GM21367 (cell line): ENCODE results near the gene MAN1C1.

Source experiments
- ATAC-seq: cut with Tn5 transposase; IDR thresholded peaks from one replicate; pipeline ENCODE4 v1.9.1; 2021; ENCODE audit not compliant: unreplicated experiment

Gene MAN1C1

DNA sequence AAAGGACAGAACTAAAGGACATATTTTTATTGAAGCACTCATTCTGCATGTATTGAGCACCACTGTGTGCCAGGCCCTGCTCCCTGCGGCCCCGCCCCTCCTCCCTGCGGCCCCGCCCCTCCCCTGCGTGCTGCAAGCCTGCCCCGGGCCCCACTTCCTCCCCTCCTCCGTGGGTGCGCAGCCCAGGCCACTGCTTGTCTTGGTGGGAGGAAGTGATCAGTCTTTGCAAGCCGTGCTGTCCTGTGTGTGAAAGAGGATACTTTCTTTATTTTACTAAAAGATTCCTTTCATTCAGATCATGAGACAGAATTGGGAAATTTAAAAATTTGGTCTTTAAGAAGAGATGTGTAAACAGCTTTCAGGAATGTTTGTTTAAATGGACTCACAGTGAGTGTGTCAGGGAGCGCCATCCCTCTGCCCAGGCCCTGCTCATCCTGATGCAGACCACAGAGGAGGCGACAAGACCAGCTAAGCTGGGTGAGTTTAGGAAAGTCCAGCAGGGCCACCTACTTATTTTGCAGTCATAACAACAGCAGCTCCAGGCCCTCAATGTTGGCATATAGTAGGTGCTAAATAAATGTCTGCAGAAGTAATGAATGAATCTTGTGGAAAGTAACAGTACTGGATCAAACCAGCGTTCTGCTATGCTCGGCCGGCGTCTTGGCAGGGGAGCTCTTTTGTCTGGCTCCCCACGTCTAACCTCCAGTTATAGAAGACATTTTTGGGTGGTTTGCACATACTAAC lies 95.1 kb downstream of the MAN1C1 start:
- ATAC-seq, result no peak

DNA sequence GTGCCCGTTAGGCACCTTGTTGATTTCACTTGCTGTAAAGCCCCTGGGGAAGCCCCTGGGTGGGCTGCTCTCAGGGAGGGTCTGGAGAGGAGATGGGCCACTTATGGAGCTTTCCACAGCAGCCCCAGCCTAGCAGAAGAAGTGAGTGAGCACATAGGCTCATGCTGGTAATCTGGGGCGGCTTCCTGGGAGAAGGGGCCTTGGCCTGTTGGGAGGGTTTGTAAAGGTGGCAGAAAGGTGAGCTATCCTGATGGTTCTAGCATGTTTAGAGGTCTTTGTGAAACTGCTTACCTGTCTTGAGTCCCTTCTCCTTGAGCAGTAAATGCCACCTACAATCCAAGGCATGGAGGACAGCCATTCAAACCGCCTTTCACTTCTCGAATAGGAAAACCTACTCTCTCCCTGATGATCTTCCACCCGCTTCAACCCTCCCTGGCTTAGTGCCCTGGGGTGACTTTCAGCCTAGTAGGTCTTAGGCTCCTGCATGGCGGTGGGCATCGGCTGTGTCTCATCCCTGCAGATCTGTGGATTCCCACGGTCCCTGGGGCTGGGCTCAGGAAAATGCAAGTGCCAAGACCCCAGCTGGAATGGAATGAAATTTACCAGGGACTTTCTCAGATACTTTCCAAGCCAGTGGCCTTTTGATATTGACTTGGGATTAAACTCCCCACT lies 95.8 kb downstream of the MAN1C1 start:
- ATAC-seq, result no peak

DNA sequence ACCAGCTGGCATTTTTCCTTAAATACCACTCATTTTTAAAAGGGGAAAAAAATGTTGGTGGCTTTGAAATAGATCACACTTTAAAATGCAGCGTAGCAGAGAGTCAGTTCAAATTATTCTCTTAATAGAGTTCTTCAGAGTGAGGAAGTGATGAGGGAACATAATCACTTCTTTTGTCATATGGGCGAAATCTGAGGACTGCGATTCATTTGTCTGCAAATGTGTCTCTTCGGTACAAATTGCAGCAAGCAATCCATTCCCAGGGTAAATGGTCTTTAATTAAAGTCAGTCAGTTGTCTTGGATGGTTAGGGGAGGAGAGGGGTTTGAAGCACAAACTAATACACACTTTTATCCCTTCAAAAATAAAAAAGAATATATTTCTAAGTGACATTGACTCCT lies 97.4 kb downstream of the MAN1C1 start:
- ATAC-seq, result no peak

DNA sequence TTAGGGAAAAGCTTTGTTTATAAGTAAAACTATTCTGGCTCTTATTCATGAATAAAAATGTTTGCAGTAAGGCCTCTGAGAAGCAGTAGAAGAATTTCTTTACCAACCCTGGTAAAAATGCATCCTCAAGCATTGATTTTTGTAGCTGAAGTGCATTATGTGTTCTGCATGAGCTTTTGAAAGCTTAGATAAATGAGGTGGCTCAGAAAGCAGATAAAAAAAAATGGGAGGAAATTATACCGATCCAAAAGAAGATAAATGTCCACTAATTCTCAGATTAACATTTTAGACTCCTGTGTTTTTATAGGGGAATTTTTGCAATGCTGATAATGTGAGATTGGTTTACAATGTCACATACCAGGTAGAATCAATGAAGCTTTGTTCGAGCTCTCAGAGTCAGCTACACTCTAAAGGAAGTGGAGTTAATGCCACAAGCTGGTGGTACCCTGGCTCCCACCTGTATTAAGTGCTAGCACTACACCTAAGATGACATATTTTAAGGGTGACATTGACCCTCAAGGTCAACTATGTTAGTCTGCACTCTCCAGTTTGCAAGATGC lies 97.9 kb downstream of the MAN1C1 start:
- ATAC-seq, result no peak

DNA sequence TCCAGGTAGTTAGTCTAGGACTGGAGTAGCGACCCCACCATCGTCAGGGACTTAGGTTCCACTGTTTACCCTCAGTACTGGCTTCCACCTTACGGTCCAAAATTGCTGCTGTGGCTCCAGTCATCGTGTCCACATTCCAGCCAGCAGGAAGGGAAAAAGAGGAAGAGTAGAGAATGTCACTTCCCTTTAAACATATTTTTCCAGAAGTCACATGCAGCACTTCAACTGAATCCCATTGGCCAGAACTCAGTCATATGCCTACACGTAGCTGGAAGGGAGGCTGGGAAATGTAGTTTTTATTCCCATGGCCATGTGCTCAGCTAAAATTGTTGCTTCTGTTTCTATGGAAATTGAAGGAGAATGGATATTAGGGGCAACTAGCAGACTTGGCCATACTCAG lies 99.3 kb downstream of the MAN1C1 start:
- no peak for ATAC-seq

DNA sequence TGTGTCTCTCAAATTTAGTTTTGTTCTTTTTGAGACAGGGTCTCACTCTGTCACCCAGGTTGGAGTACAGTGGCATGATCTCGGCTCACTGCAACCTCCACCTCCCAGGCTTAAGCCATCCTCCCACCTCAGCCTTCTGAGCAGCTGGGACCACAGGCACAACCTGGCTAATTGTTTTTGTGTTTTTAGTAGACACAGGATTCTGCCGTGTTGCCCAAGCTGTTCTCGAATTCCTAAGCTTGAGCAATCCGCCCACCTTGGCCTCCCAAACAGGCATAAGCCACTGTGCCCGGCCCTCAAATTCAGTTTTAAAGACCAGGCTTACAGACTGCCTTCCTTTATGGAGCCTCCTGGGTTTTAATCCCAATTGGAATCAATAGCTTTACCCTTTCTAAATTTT lies 99.7 kb downstream of the MAN1C1 start:
- no peak for ATAC-seq

DNA sequence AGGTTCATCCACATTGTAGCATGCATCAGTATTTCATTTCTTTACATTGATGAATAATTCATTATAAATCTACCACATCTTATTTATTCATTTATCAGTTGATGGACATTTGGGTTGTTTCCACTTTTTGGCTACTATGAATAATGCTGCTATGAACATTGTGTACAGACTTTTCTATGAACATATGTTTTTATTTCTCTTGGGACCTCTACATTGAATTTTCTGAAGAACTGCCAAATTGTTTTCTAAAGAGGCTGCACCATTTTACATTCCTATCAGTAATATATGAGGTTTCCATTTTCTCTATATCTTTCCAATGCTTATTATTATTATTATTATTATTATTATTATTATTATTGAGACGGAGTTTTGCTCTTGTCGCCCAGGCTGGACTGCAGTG lies 102.1 kb downstream of the MAN1C1 start:
- ATAC-seq, result no peak

DNA sequence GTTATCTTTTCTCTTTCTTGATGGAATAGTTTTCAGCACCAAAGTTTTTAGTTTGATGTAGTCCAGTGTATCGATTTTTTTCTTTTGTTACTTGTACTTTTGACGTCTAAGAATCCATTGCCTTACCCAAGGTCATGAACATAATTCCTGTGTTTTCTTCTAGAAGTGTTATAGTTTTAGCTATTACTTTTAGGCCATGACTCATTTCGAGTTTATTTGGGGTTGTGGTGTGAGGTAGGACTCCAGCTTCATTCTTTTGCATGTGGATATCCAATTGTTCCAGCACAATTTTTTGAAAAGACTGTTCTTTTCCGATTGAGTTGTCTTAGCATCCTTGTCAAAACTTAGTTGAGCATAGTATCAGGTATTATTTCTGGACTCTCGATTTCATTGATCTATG lies 104.0 kb downstream of the MAN1C1 start:
- no peak for ATAC-seq

DNA sequence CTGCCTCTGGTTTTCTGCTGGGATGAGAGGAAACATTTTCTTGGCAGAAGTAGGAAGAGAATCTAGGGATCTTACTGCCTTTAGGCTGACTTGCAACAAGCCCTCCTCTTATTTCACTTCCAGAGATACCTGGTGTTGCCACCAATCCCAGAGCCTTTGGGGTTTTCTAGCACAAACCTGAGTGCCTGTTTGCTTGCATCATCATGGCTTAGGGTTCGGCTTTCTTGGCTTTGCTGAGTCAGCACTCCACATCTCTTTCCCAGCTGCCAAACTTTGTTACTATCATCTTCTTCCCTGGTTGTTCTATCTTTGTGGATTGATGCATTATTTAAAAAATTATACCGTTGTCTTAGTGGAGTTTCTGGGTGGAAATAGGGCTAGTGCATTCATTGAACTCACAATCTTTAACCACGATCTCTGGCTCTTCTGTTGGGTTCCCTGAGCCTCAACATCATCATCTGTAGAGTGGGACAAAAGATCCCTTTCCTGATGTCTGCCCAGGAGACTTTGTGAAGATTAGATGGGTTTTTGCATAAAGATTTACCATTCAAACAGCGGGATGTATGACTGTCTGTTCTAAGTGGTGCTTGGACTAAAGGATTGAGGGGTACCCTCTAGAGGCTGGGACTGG lies 106.8 kb downstream of the MAN1C1 start:
- ATAC-seq, result no peak

DNA sequence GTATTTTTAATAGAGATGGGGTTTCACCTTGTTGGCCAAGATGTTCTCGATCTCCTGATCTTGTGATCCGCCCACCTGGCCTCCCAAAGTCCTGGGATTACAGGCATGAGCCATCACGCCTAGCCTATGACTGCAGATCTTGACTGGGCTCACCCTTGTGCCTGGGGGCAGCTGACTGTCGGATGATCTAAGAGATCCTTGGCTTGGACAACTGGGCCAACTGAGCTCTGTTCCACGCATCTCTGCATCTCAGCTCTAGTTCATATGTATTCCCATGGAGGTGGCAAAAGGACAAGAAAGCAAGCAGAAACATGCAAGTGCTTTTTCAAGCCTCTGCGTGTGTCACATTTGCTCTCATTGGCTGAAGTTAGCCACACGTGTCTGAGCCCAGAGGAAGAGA lies 107.6 kb downstream of the MAN1C1 start:
- no peak for ATAC-seq

DNA sequence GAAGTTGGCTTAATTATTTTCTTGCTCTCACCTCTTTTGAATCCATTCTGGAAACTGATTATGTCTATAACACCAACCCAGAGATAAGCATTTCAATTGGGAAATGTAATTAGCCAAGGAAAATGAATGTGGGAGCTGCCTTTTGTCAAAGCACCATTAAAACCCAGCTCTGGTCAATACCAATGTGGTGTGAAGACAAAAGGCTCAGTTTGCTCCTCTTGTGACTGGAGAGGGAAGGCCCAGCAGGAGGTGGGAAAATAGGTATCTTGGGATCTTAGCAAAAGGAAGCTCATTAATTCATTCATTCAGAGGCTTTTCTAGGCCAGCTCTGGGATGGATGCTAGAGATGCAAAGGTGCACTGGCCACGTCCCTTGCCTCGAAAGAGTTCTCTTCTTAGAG lies 108.4 kb downstream of the MAN1C1 start:
- no peak for ATAC-seq

DNA sequence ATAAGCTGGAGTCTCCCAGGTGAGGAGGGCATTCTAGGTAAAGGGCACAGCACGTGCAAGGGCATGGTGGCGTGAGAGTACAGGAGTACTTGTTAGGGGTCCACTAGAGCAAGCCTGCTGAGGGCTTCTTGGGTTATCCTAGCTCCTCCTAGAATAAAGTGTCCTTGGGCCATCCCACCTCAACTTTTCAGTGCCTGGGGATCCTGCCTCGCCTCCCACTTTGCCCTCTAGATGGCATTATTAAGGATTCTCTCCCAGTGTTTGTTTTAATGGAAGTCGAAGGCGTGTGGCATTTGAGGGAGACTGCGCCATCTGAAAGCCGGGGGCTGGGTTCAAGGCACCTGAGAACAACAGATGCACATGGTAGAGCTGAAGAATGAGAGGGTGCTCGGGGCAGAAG lies 108.9 kb downstream of the MAN1C1 start:
- no peak for ATAC-seq

DNA sequence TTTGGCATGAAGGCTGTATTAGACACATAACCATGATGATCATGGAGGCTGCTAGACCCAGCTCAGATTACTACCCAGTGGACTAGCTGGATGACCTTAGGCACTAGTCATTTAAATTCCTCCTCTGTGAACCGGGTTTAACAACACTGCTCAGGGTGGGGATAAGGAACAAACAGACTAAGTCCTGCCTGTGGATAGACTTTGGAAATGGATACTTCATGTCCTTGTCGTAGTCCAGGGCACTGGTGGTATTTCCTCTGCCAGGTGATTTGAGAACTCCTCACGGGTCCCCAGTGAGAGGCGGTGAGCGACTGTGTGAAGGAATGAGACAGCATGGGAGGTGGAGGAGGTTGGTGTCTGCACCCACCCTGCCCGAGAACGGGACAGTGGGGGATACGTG lies 110.5 kb downstream of the MAN1C1 start:
- ATAC-seq, result no peak

DNA sequence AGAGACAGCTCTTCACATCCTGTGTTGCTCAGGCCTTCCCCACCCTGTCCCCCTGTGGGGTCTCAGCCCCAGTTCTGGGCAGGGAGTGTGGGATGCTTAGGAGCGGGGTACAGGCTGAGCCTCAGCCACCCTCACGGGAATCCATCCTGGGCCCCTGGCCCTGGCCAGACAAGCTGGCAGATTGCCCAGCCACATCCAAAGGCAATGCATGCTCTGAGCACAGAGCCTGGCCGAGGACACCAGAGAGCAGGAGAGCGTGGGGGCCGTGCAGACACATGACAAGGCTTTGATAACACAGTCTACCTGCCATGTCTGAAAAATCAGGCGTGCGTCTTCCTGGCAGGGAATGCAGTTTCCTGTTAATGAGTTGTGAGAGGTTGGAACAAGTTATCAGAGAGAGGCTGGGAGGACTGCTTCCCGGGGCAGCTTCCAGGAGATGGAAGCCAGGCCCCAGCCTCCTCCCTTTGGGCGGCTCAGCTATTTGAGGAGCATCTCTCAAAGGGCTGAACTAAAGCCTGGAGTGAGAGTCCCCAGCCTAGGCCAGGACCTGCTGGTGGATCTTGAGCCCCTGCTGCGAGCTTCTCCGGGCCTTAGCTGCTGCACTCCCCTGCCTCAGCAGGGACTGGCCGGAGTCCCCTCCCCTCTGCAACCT lies 111.2 kb downstream of the MAN1C1 start:
- ATAC-seq, result no peak

DNA sequence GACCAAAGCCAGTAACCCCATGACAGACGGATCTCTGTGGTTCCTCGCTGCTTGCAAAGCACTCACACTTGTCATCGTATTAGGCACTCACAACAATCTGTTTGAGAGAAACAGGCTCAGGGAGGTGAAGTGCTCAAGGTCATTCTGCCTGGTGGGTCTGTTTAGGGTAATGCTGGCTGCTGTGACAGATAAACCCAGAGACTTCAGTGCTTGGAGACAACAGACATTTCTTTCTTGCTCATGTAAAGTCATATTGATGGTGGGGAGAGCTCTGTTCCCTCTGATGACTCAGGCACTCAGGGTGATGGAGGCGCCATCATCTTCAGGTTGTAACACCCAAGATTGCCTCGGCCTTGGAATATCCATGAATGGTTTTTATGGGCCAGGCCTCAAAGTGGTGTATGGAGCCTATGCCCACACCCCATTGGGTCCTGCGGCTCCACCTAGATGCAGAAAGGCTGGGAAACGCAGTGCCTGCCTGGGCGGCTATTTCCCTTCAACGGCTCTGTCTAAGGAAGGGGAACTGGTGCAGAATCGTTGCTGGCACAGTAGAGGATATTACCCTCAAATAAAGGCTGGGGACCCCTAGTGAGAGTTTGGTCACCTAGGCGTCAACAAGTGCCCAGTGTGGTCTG lies 111.8 kb downstream of the MAN1C1 start:
- no peak for ATAC-seq

DNA sequence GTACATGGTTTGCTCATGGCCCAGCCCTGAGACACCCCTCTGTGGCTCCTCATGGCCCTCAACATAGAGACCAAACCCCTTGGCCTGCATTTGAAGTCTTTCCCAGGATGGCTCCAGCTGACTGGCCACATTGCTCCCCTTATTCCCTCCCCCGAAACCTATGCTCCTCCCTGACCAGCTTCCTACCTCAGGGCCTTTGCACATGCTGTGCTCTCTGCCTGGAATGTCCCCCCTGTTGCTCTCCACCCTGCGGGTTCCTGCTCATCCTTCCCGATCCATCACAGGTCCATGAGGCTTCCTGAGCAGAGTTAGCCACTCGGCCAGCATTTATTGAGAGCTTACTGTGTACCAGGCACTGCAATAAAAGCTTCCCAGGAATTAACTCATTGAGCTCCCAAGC lies 112.5 kb downstream of the MAN1C1 start:
- ATAC-seq, result no peak

DNA sequence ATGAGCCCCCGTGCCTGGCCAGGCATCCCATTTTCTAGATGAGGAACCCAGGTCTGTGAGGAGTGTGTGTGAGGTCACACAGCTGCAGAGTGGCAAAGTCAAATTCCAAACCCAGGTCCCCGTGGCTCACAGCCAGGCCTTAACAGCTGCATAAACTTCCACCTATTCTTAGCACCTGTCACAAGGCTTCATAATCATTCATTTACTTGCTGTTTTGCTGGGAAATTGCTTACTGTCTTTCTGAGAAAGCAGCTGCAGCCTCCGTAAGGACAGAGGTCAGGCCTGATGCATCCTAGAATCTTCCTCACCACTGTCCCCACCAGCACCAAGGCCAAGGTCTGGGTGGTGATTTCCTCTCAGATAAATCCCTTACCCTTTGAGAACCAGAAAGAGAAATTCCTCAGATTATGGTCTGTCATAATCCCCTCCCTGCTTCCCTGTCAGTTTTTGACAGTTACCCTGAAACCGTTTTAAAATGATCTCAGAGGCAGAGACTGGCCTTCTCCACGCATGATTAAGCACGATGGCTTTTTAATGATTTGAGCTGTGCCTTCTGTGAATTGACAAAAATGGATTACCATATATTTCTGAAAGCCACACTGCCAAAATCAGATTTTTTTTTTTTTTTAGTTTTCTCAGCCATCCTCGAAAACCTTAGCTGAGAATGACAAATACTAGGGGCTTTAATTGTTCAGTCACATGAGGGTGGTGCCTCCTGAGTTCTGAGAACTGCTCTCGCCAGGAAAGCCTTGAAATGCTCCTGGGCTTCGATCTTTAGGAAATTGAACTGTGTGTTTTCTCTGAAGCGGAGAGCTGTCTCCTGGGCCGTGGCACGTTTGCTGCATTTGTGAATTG lies 113.4 kb downstream of the MAN1C1 start:
- ATAC-seq, result no peak

DNA sequence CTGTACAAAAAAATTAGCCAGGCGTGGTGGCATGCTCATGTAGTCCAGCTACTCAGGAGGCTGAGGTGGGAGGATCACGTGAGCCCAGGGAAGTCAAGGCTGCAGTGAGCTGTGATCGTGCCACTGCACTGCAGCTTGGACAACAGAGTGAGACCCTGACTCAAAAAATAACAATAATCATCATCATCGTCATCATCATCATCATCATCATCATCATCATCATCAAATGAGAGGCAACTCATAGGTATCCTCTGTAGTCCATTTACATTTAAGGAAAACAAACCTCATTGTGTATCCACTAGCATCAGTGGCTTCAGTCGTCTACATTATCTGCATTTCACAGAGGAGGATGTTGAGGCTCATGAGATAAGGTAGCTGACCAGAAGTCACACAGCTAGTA lies 114.6 kb downstream of the MAN1C1 start:
- no peak for ATAC-seq

DNA sequence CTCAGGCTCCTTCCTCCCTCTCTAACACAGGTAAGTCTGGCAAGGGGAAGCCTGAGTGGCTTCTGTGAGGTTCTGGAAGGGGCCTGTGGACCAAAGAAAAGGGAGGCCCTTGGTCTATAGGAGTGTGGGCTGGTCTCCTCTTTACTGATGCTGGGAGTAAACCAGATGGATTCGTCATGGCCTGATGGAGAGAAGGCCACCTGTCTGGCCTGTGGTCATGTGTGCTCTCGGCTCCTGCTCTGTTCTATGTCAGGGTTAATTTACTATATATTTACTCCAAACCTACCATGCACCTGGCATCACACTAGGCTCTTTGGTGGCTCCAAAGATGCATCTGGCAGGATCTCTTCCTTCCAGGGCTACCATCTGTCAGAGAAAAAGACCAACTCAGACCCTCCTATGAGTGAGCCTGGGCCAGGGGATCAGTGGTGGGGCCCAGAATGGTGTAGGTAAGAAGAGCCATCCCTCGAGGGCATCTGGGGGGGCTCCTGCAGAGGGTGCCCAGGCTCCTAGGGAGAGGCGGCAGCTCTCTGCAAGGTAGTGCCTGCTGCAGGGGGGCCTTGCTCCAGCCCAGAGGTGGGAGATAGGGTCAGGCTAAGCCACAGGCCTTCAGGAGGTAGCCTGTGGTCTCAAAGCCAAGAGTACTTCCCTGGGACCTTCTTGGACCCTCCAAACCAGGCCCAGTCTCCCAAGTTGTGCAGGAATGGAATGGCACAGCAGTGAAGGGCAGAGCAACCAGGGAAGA lies 115.2 kb downstream of the MAN1C1 start:
- no peak for ATAC-seq

DNA sequence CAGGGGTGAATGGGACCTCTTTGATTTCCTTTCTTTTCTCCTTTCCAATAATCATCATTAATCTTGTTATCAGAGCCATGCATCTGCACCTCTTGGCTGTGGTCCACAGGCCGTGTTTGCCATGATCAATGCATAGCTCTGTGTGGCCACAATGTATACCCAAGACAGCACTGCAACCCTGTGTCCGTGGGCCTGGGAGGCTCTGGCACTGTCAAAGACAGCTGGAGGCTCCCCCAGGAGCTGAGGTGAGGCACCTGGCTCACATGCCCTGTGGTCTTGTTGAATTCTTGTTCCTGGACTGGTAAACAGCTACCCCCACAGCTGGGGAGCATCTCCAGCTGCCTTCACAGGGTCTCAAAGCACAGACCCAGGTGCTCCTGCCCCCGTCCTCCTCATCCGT lies 116.2 kb downstream of the MAN1C1 start:
- no peak for ATAC-seq
